Mesenchymal stem cell (in vitro differentiated cells and primary cell): ENCODE measurements around the gene ZNF24.
A peak's percentile ranks its signal among the peaks of the same experiment; 100 is the strongest.

Experiments
- DNase-seq: peaks from one replicate; pipeline ENCODE4 v3.0.0-alpha.2; 2013
- H2AFZ ChIP-seq: one replicate; pipeline ENCODE4 v1.6.1; 2013; ENCODE audit warnings: low read depth, mild to moderate bottlenecking, control low read depth, inconsistent platforms, low read length, moderate library complexity
- H2AK5ac ChIP-seq: 2 replicates; pipeline ENCODE4 v1.6.1; 2013; ENCODE audit warnings: low read length, moderate library complexity, mild to moderate bottlenecking, inconsistent platforms; ENCODE audit not compliant: severe bottlenecking
- H2BK120ac ChIP-seq: one replicate; pipeline ENCODE4 v1.6.1; 2013; ENCODE audit warnings: low read depth, mild to moderate bottlenecking, inconsistent platforms, low read length, moderate library complexity
- H2BK12ac ChIP-seq, 2 experiments: one replicate each; pipeline ENCODE4 v1.6.1; 2013; ENCODE audit warnings: inconsistent platforms in 2 of 2, low read length in 2 of 2, mild to moderate bottlenecking in 2 of 2, moderate library complexity in 2 of 2, control low read depth in 1 of 2
- H2BK15ac ChIP-seq: one replicate; pipeline ENCODE4 v1.6.1; 2013; ENCODE audit warnings: mild to moderate bottlenecking, low read depth, inconsistent platforms; ENCODE audit not compliant: poor library complexity, severe bottlenecking
- H2BK5ac ChIP-seq: 2 replicates; pipeline ENCODE4 v1.6.1; 2013; ENCODE audit warnings: low read depth, mild to moderate bottlenecking, low read length, control low read depth, inconsistent platforms; ENCODE audit not compliant: poor library complexity, severe bottlenecking
- H3K14ac ChIP-seq, 2 experiments: one replicate each; pipeline ENCODE4 v1.6.1; 2013; ENCODE audit warnings: inconsistent platforms in 2 of 2, low read length in 2 of 2, control low read depth in 1 of 2, mild to moderate bottlenecking in 1 of 2, moderate library complexity in 1 of 2
- H3K18ac ChIP-seq, 2 experiments: one replicate each; pipeline ENCODE4 v1.6.1; 2013; ENCODE audit warnings: inconsistent platforms in 2 of 2, low read length in 2 of 2, control low read depth in 1 of 2, low read depth in 1 of 2, mild to moderate bottlenecking in 1 of 2
- H3K23ac ChIP-seq, 2 experiments: one replicate each; pipeline ENCODE4 v1.6.1; 2013; ENCODE audit warnings: inconsistent platforms in 2 of 2, low read length in 2 of 2, mild to moderate bottlenecking in 2 of 2, moderate library complexity in 2 of 2, control low read depth in 1 of 2
- H3K27ac ChIP-seq: 2 replicates; pipeline ENCODE4 v1.5.1; 2013; ENCODE audit warnings: mild to moderate bottlenecking, moderate library complexity, low read length, control low read depth, inconsistent platforms; ENCODE audit not compliant: poor library complexity, severe bottlenecking
- H3K27me3 ChIP-seq, 2 experiments: 2 replicates each; pipeline versions ENCODE4 v1.6.1 to v1.7.0; 2013; ENCODE audit warnings: low read length in 2 of 2, mild to moderate bottlenecking in 2 of 2, moderate library complexity in 2 of 2, control low read depth in 1 of 2, inconsistent platforms in 1 of 2; ENCODE audit not compliant: control insufficient read depth in 1 of 2, insufficient read depth in 1 of 2
- H3K36me3 ChIP-seq, 2 experiments: 2 replicates each; pipeline versions ENCODE4 v1.6.1 to v1.7.0; 2013; ENCODE audit warnings: low read length in 2 of 2, control low read depth in 1 of 2, inconsistent platforms in 1 of 2, low read depth in 1 of 2, mild to moderate bottlenecking in 1 of 2; ENCODE audit not compliant: insufficient read depth in 2 of 2, control insufficient read depth in 1 of 2
- H3K4ac ChIP-seq, 2 experiments: one replicate each; pipeline ENCODE4 v1.6.1; 2013; ENCODE audit warnings: inconsistent platforms in 2 of 2, low read length in 2 of 2, mild to moderate bottlenecking in 2 of 2, moderate library complexity in 2 of 2, control low read depth in 1 of 2, low read depth in 1 of 2
- H3K4me1 ChIP-seq: 2 replicates; pipeline ENCODE4 v1.6.1; 2013; ENCODE audit warnings: low read depth, low read length, control low read depth; ENCODE audit not compliant: control insufficient read depth, insufficient read depth
- H3K4me2 ChIP-seq: 2 replicates; pipeline ENCODE4 v1.6.1; 2013; ENCODE audit warnings: low read length, mild to moderate bottlenecking, inconsistent platforms; ENCODE audit not compliant: poor library complexity, severe bottlenecking
- H3K4me3 ChIP-seq, 2 experiments: 2 replicates each; pipeline versions ENCODE4 v1.5.1 to v1.7.0; 2013; ENCODE audit warnings: low read length in 2 of 2, mild to moderate bottlenecking in 2 of 2, control low read depth in 1 of 2, low read depth in 1 of 2; ENCODE audit not compliant: insufficient read depth in 1 of 2
- H3K79me1 ChIP-seq: replicated peaks from 2 replicates; pipeline ENCODE4 v1.6.1; 2013; ENCODE audit warnings: mild to moderate bottlenecking, control low read depth, low read length, inconsistent platforms; ENCODE audit not compliant: poor library complexity, severe bottlenecking
- H3K9ac ChIP-seq: 2 replicates; pipeline ENCODE4 v1.7.0; 2013; ENCODE audit warnings: mild to moderate bottlenecking, low read length, moderate library complexity
- H3K9me3 ChIP-seq: 2 replicates; pipeline ENCODE4 v1.7.0; 2013; ENCODE audit warnings: mild to moderate bottlenecking, low read length; ENCODE audit not compliant: control insufficient read depth
- H4K8ac ChIP-seq: one replicate; pipeline ENCODE4 v1.6.1; 2013; ENCODE audit warnings: inconsistent platforms, mild to moderate bottlenecking, low read length, moderate library complexity
- H4K91ac ChIP-seq: one replicate; pipeline ENCODE4 v1.6.1; 2013; ENCODE audit warnings: mild to moderate bottlenecking, low read length, inconsistent platforms
- WGBS: methylation state at CpG from one replicate; pipeline ENCODE4 v1.1.7; 2013; ENCODE audit warnings: mixed read lengths; 5-methylcytosine and 5-hydroxymethylcytosine counted together

The ZNF24 gene

DNA sequence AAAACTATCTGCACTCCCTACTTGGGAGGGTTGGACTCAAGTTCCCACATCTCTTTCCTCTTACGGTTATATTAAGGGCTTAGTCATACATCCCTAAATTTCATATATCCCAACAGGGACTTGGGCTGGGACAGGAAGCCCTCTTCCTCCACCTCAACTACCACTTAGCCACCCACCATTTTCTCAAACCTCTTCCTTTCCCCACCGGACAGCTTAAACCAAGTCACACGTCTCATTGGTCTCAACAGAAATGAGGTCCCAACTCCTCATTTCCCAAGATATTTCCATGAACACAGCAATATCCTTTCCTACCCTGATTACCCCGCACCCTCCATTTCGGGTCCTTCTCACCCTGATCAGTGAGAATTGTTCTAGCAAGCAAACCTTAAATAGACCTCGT lies 54.9 kb downstream of the ZNF24 start:
- Histone ChIP-seq H3K4me3 (peak overlapping the region in 1 of 2 experiments; percentile 97), H2BK12ac (peak overlapping the region in 1 of 2 experiments; percentile 47), H3K9ac (peak overlapping the region; percentile 97), H3K79me1 (peaks cover 32% of the 10 kb centered on the region), H3K4ac (peak overlapping the region in 1 of 2 experiments; percentile 5), H3K27ac (no peak overlapping the region), H4K8ac (no peak overlapping the region), H2BK15ac (no peak overlapping the region), H4K91ac (no peak overlapping the region), H3K36me3 (peaks cover 12 to 37% of the 10 kb centered on the region in 2 experiments), H2AK5ac (peak overlapping the region; percentile 55), H2AFZ (peak overlapping the region; percentile 57), H2BK5ac (no peak overlapping the region), H2BK120ac (no peak overlapping the region), H3K4me2 (peak overlapping the region; percentile 87), H3K27me3 (no peaks in the 10 kb centered on the region), H3K4me1 (peaks cover 4% of the 10 kb centered on the region), H3K9me3 (peaks cover 48% of the 10 kb centered on the region), H3K14ac (no peak overlapping the region), H3K18ac (peak overlapping the region; percentile 25 to 72), H3K23ac (no peak overlapping the region)
- WGBS, result 54% methylated on average over 6 of the region's 6 CpGs
- DNase-seq, result peak; percentile 12

- Histone ChIP-seq H3K27ac (no peak overlapping the region), H3K18ac (no peak overlapping the region), H2BK15ac (no peak overlapping the region), H3K4me1 (peaks cover 1% of the 10 kb centered on the region), H3K4ac (no peak overlapping the region), H4K8ac (no peak overlapping the region), H4K91ac (no peak overlapping the region), H3K4me3 (no peak overlapping the region), H3K9me3 (peaks cover 69% of the 10 kb centered on the region), H2BK5ac (no peak overlapping the region), H3K23ac (no peak overlapping the region), H3K36me3 (peaks cover 21 to 25% of the 10 kb centered on the region in 2 experiments), H3K4me2 (no peak overlapping the region), H2BK12ac (no peak overlapping the region), H3K27me3 (no peaks in the 10 kb centered on the region), H3K14ac (no peak overlapping the region), H2AK5ac (no peak overlapping the region), H3K79me1 (peaks cover 30% of the 10 kb centered on the region), H3K9ac (no peak overlapping the region), H2AFZ (no peak overlapping the region), H2BK120ac (no peak overlapping the region)
- 94% methylated on average over 3 of the region's 3 CpGs for WGBS
- DNase-seq, result no peak
These were observed 59.4 kb downstream of the ZNF24 start for GRCh38 chr18:35284841-35285240.

DNA sequence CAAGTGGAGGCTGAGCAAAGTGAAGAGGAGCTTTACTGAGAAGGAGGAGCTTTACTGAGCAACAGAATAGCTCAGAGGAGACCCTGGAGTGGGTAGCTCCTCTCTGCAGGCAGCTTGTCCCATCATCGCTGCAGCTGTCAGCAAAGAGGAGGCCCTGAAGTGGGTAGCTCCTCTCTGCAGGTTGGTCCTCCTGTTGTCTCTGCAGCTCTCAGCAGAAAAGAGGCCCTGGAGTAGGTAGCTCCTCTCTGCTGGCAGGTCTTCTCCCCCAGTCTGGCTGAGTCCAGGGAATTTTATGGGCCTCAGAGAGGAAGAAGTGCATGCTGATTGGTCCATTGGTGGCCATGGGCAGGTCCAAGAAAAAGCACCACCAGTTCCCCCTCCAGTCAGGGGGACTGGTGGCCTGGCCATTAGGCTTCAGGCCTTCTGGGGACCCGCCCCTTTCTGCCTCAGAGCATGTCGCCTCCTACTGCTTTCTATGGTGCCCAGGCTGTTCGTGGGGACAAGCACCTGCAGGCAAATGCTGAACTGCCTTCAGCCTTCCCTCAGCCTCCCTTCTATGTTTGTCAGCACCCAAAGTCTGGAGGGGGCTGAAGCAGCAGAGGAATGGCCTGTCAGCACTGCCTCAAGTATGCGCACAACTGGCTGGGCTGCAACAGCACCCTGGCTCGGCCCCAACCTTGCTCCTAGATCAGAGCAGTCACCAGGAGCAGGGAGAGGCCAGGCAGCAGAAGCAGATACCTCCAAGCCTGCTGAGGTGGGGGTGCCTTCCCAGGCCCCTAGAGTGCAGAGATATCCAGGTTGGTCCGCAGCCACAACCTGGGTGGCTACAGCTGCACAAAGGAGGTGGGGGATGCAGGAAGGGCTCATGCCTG lies 60.1 kb downstream of the ZNF24 start:
- Histone ChIP-seq H3K4me2 (no peak overlapping the region), H2AFZ (no peak overlapping the region), H4K8ac (no peak overlapping the region), H2BK5ac (no peak overlapping the region), H3K27ac (no peak overlapping the region), H3K14ac (no peak overlapping the region), H2AK5ac (no peak overlapping the region), H3K36me3 (peaks cover 21 to 26% of the 10 kb centered on the region in 2 experiments), H3K4me3 (no peak overlapping the region), H3K9me3 (peaks cover 76% of the 10 kb centered on the region), H3K9ac (no peak overlapping the region), H3K4me1 (peaks cover 1% of the 10 kb centered on the region), H3K27me3 (no peaks in the 10 kb centered on the region), H3K4ac (no peak overlapping the region), H3K18ac (no peak overlapping the region), H2BK12ac (no peak overlapping the region), H2BK15ac (no peak overlapping the region), H4K91ac (no peak overlapping the region), H3K79me1 (peaks cover 31% of the 10 kb centered on the region), H2BK120ac (no peak overlapping the region), H3K23ac (no peak overlapping the region)
- 94% methylated on average over 7 of the region's 7 CpGs for WGBS
- no peak for DNase-seq

GRCh38 chr18:35282353-35282752 lies 61.9 kb downstream of the ZNF24 start:
- no peak overlapping the region for H3K4me2 ChIP-seq
- H4K91ac ChIP-seq, result no peak overlapping the region
- WGBS, result 0% methylated on average over 1 of the region's 1 CpG
- peak; percentile 89 for DNase-seq
- H2BK120ac ChIP-seq, result no peak overlapping the region
- no peaks in the 10 kb centered on the region for H3K4me1 ChIP-seq
- peak overlapping the region; percentile 55 for H4K8ac ChIP-seq
- H3K14ac ChIP-seq, result no peak overlapping the region
- no peak overlapping the region for H2BK5ac ChIP-seq
- no peak overlapping the region for H2BK12ac ChIP-seq
- peak overlapping the region in 1 of 2 experiments; percentile 53 for H3K18ac ChIP-seq
- H3K79me1 ChIP-seq, result peaks cover 31% of the 10 kb centered on the region
- no peak overlapping the region for H3K23ac ChIP-seq
- no peak overlapping the region for H3K4ac ChIP-seq
- H3K4me3 ChIP-seq, result peak overlapping the region in 1 of 2 experiments; percentile 18
- peaks cover 24 to 29% of the 10 kb centered on the region in 2 experiments for H3K36me3 ChIP-seq
- H3K27me3 ChIP-seq, result no peaks in the 10 kb centered on the region
- peaks cover 87% of the 10 kb centered on the region for H3K9me3 ChIP-seq
- H2AFZ ChIP-seq, result no peak overlapping the region
- H2BK15ac ChIP-seq, result no peak overlapping the region
- H3K9ac ChIP-seq, result peak overlapping the region; percentile 26
- no peak overlapping the region for H2AK5ac ChIP-seq
- H3K27ac ChIP-seq, result no peak overlapping the region
